ENCODE measurements around the gene SEPTIN12. TPM values are rescaled to one million over a fixed set of nuclear protein-coding genes. Genes with fewer than 3 reads are reported as not detected.

The SEPTIN12 gene
- total and polyA plus RNA-seq, 2 experiments from 2014 or later: not detected

DNA sequence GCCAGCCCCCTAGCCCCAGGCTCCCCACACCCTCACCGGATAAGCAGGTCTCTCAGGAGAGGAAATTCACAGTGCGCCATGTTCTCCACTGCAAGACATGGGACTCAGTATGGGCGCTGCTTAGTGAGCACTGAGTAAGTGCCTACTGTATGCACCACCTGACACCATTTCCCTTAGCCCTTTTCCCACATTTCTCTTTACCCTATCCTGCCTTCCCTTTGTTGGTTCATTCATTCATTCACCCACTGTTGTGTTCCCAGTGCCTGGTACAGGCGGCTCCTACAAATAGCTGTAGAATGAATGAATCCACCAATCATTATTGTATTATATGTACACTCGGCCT is 10.1 kb downstream of the SEPTIN12 start:
- Mint-ChIP-seq H3K27ac (no peak overlapping the region), H3K27me3 (ENCODE audit: insufficient read depth, low read depth, poor library complexity) (peaks cover 20% of the 10 kb centered on the region), H3K9me3 (peaks cover 3% of the 10 kb centered on the region; the same call in 2 of the 3 replicates), H3K4me1 (no peaks in the 10 kb centered on the region), H3K36me3 (ENCODE audit: low read depth) (peaks cover 11% of the 10 kb centered on the region), H3K4me3 (no peak overlapping the region)
- Histone ChIP-seq H3K4me2 (no peak overlapping the region), H3F3A (replicated peaks; ENCODE audit: low read depth) (no peaks in the 10 kb centered on the region), H4K20me1 (replicated peaks; ENCODE audit: insufficient read depth) (no peaks in the 10 kb centered on the region), H3K36me3 (ENCODE audit: insufficient read depth) (no peaks in the 10 kb centered on the region), H3K27ac (ENCODE audit: low read depth) (no peak overlapping the region), H3K4me1 (ENCODE audit: insufficient read depth) (no peaks in the 10 kb centered on the region), H3K9me2 (ENCODE audit: insufficient read depth) (no peaks in the 10 kb centered on the region), H2AFZ (no peak overlapping the region), H3K79me2 (replicated peaks; ENCODE audit: insufficient read depth) (no peaks in the 10 kb centered on the region), H3K4me3 (no peak overlapping the region), H3K27me3 (ENCODE audit: insufficient read depth) (no peaks in the 10 kb centered on the region)
- no peak for TF ChIP-seq NANOG (IDR thresholded peaks at IDR 0.05; ENCODE audit: borderline replicate concordance)
- TF ChIP-seq, protein P1, sequence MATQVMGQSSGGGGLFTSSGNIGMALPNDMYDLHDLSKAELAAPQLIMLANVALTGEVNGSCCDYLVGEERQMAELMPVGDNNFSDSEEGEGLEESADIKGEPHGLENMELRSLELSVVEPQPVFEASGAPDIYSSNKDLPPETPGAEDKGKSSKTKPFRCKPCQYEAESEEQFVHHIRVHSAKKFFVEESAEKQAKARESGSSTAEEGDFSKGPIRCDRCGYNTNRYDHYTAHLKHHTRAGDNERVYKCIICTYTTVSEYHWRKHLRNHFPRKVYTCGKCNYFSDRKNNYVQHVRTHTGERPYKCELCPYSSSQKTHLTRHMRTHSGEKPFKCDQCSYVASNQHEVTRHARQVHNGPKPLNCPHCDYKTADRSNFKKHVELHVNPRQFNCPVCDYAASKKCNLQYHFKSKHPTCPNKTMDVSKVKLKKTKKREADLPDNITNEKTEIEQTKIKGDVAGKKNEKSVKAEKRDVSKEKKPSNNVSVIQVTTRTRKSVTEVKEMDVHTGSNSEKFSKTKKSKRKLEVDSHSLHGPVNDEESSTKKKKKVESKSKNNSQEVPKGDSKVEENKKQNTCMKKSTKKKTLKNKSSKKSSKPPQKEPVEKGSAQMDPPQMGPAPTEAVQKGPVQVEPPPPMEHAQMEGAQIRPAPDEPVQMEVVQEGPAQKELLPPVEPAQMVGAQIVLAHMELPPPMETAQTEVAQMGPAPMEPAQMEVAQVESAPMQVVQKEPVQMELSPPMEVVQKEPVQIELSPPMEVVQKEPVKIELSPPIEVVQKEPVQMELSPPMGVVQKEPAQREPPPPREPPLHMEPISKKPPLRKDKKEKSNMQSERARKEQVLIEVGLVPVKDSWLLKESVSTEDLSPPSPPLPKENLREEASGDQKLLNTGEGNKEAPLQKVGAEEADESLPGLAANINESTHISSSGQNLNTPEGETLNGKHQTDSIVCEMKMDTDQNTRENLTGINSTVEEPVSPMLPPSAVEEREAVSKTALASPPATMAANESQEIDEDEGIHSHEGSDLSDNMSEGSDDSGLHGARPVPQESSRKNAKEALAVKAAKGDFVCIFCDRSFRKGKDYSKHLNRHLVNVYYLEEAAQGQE (IDR thresholded peaks at IDR 0.05; ENCODE audit: unreplicated experiment): no peak
- no peak for TF ChIP-seq STAT1 (IDR thresholded peaks at IDR 0.05; ENCODE audit: unreplicated experiment)
- TF ChIP-seq JUNB (IDR thresholded peaks at IDR 0.05; ENCODE audit: unreplicated experiment): no peak
- no peak for TF ChIP-seq EZH2 (IDR thresholded peaks at IDR 0.05; ENCODE audit: low read depth, unreplicated experiment)
- TF ChIP-seq, protein P2, sequence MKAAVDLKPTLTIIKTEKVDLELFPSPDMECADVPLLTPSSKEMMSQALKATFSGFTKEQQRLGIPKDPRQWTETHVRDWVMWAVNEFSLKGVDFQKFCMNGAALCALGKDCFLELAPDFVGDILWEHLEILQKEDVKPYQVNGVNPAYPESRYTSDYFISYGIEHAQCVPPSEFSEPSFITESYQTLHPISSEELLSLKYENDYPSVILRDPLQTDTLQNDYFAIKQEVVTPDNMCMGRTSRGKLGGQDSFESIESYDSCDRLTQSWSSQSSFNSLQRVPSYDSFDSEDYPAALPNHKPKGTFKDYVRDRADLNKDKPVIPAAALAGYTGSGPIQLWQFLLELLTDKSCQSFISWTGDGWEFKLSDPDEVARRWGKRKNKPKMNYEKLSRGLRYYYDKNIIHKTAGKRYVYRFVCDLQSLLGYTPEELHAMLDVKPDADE (IDR thresholded peaks at IDR 0.05): no peak
- TF ChIP-seq, protein P3, sequence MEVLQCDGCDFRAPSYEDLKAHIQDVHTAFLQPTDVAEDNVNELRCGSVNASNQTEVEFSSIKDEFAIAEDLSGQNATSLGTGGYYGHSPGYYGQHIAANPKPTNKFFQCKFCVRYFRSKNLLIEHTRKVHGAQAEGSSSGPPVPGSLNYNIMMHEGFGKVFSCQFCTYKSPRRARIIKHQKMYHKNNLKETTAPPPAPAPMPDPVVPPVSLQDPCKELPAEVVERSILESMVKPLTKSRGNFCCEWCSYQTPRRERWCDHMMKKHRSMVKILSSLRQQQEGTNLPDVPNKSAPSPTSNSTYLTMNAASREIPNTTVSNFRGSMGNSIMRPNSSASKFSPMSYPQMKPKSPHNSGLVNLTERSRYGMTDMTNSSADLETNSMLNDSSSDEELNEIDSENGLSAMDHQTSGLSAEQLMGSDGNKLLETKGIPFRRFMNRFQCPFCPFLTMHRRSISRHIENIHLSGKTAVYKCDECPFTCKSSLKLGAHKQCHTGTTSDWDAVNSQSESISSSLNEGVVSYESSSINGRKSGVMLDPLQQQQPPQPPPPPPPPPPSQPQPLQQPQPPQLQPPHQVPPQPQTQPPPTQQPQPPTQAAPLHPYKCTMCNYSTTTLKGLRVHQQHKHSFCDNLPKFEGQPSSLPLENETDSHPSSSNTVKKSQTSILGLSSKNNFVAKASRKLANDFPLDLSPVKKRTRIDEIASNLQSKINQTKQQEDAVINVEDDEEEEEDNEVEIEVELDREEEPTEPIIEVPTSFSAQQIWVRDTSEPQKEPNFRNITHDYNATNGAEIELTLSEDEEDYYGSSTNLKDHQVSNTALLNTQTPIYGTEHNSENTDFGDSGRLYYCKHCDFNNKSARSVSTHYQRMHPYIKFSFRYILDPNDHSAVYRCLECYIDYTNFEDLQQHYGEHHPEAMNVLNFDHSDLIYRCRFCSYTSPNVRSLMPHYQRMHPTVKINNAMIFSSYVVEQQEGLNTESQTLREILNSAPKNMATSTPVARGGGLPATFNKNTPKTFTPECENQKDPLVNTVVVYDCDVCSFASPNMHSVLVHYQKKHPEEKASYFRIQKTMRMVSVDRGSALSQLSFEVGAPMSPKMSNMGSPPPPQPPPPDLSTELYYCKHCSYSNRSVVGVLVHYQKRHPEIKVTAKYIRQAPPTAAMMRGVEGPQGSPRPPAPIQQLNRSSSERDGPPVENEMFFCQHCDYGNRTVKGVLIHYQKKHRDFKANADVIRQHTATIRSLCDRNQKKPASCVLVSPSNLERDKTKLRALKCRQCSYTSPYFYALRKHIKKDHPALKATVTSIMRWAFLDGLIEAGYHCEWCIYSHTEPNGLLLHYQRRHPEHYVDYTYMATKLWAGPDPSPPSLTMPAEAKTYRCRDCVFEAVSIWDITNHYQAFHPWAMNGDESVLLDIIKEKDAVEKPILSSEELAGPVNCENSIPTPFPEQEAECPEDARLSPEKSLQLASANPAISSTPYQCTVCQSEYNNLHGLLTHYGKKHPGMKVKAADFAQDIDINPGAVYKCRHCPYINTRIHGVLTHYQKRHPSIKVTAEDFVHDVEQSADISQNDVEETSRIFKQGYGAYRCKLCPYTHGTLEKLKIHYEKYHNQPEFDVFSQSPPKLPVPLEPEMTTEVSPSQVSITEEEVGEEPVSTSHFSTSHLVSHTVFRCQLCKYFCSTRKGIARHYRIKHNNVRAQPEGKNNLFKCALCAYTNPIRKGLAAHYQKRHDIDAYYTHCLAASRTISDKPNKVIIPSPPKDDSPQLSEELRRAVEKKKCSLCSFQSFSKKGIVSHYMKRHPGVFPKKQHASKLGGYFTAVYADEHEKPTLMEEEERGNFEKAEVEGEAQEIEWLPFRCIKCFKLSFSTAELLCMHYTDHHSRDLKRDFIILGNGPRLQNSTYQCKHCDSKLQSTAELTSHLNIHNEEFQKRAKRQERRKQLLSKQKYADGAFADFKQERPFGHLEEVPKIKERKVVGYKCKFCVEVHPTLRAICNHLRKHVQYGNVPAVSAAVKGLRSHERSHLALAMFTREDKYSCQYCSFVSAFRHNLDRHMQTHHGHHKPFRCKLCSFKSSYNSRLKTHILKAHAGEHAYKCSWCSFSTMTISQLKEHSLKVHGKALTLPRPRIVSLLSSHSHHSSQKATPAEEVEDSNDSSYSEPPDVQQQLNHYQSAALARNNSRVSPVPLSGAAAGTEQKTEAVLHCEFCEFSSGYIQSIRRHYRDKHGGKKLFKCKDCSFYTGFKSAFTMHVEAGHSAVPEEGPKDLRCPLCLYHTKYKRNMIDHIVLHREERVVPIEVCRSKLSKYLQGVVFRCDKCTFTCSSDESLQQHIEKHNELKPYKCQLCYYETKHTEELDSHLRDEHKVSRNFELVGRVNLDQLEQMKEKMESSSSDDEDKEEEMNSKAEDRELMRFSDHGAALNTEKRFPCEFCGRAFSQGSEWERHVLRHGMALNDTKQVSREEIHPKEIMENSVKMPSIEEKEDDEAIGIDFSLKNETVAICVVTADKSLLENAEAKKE (CRISPR knock-in tag; IDR thresholded peaks at IDR 0.05): no peak
- TF ChIP-seq POLR2AphosphoS5 (IDR thresholded peaks at IDR 0.05; ENCODE audit: low read depth): no peak
- TF ChIP-seq ZNF114 (CRISPR knock-in tag; IDR thresholded peaks at IDR 0.05): no peak
- no peak for TF ChIP-seq CREB1 (CRISPR knock-in tag; IDR thresholded peaks at IDR 0.05; ENCODE audit: low read depth)
- TF ChIP-seq EZH2phosphoT487 (IDR thresholded peaks at IDR 0.05; ENCODE audit: unreplicated experiment): no peak
- TF ChIP-seq, protein P4, sequence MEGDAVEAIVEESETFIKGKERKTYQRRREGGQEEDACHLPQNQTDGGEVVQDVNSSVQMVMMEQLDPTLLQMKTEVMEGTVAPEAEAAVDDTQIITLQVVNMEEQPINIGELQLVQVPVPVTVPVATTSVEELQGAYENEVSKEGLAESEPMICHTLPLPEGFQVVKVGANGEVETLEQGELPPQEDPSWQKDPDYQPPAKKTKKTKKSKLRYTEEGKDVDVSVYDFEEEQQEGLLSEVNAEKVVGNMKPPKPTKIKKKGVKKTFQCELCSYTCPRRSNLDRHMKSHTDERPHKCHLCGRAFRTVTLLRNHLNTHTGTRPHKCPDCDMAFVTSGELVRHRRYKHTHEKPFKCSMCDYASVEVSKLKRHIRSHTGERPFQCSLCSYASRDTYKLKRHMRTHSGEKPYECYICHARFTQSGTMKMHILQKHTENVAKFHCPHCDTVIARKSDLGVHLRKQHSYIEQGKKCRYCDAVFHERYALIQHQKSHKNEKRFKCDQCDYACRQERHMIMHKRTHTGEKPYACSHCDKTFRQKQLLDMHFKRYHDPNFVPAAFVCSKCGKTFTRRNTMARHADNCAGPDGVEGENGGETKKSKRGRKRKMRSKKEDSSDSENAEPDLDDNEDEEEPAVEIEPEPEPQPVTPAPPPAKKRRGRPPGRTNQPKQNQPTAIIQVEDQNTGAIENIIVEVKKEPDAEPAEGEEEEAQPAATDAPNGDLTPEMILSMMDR (conservative IDR thresholded peaks at IDR 0.05; ENCODE audit: low read depth in 2 of 2): no peak
- TF ChIP-seq ZNF331 (CRISPR knock-in tag; IDR thresholded peaks at IDR 0.05; ENCODE audit: low read depth): no peak
- no peak for DNase-seq (ENCODE audit: low spot score)
- no peak for ATAC-seq
